Measurements from ENCODE around the gene CABP7. TPM values are rescaled to one million over a fixed set of nuclear protein-coding genes. Genes with fewer than 3 reads are reported as not detected.

Gene CABP7
- total RNA-seq, 4 donors from 2014 or later = 0.48 TPM; not detected in 3

GRCh38 chr22:29691636-29692326 is 28.0 kb upstream of the CABP7 start:
- Histone ChIP-seq H3K27me3 (no peaks in the 10 kb centered on the region), H3K27ac (no peak overlapping the region), H3K9me3 (no peaks in the 10 kb centered on the region), H3K4me1 (peaks cover 60% of the 10 kb centered on the region), H3K36me3 (peaks cover 10% of the 10 kb centered on the region), H3K4me3 (no peak overlapping the region)
- 72% methylated on average over 12 of the region's 13 CpGs for WGBS
- DNase-seq (ENCODE audit: low spot score in 2 of 2) = no peak
- TF ChIP-seq POLR2AphosphoS5 (IDR thresholded peaks at IDR 0.05) (no peak), CTCF (IDR thresholded peaks at IDR 0.05) (no peak), POLR2A (IDR thresholded peaks at IDR 0.05) (no peak), EP300 (IDR thresholded peaks at IDR 0.05) (no peak)

DNA sequence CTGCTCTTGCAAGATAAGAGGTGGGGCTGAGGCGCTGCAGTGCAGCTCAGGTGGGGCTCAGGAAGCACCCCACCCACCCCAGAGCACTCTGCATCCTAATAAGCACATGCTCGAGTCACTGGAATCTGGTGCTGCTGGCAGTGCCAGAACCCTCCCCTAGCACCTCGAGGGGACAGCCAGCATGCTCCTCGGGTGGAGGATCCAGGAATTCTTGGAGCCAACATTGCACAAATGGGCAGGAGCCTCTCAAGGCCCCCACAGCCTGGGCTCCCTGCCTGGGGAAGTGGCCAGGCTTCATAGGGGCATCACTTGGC is 27.5 kb upstream of the CABP7 start:
- Histone ChIP-seq H3K36me3 (peaks cover 13% of the 10 kb centered on the region), H3K4me1 (peaks cover 62% of the 10 kb centered on the region), H3K27ac (no peak overlapping the region), H3K9me3 (no peaks in the 10 kb centered on the region), H3K4me3 (no peak overlapping the region), H3K27me3 (no peaks in the 10 kb centered on the region)
- WGBS = 13% methylated on average over 4 of the region's 4 CpGs
- no peak for TF ChIP-seq POLR2AphosphoS5 (IDR thresholded peaks at IDR 0.05)
- no peak for TF ChIP-seq CTCF (IDR thresholded peaks at IDR 0.05)
- no peak for TF ChIP-seq EP300 (IDR thresholded peaks at IDR 0.05)
- no peak for TF ChIP-seq POLR2A (IDR thresholded peaks at IDR 0.05)
- DNase-seq (ENCODE audit: low spot score in 2 of 2) = no peak

- Histone ChIP-seq H3K27ac (no peak overlapping the region), H3K27me3 (no peaks in the 10 kb centered on the region), H3K4me1 (peaks cover 69% of the 10 kb centered on the region), H3K9me3 (no peaks in the 10 kb centered on the region), H3K4me3 (no peak overlapping the region), H3K36me3 (peaks cover 17% of the 10 kb centered on the region)
- TF ChIP-seq CTCF (IDR thresholded peaks at IDR 0.05) (no peak), POLR2AphosphoS5 (IDR thresholded peaks at IDR 0.05) (no peak), EP300 (IDR thresholded peaks at IDR 0.05) (no peak), POLR2A (IDR thresholded peaks at IDR 0.05) (no peak)
- DNase-seq (ENCODE audit: low spot score in 2 of 2) = no peak
- 34% methylated on average over 8 of the region's 8 CpGs for WGBS
These were observed 26.6 kb upstream of the CABP7 start for GRCh38 chr22:29693161-29693560.

GRCh38 chr22:29693671-29694070 is 26.1 kb upstream of the CABP7 start:
- no peaks in the 10 kb centered on the region for H3K27me3 ChIP-seq
- H3K4me3 ChIP-seq = no peak overlapping the region
- H3K27ac ChIP-seq = no peak overlapping the region
- DNase-seq (ENCODE audit: low spot score in 2 of 2) = no peak
- H3K36me3 ChIP-seq = peaks cover 21% of the 10 kb centered on the region
- H3K4me1 ChIP-seq = peaks cover 74% of the 10 kb centered on the region
- TF ChIP-seq POLR2A (IDR thresholded peaks at IDR 0.05) (no peak), EP300 (IDR thresholded peaks at IDR 0.05) (no peak), POLR2AphosphoS5 (IDR thresholded peaks at IDR 0.05) (no peak), CTCF (IDR thresholded peaks at IDR 0.05) (no peak)
- no peaks in the 10 kb centered on the region for H3K9me3 ChIP-seq
- WGBS = 43% methylated on average over 6 of the region's 9 CpGs

GRCh38 chr22:29695129-29695926 is 24.5 kb upstream of the CABP7 start:
- TF ChIP-seq EP300 (IDR thresholded peaks at IDR 0.05) (no peak), POLR2AphosphoS5 (IDR thresholded peaks at IDR 0.05) (no peak), CTCF (IDR thresholded peaks at IDR 0.05) (no peak), POLR2A (IDR thresholded peaks at IDR 0.05) (no peak)
- no peak overlapping the region for H3K27ac ChIP-seq
- H3K36me3 ChIP-seq = peaks cover 21% of the 10 kb centered on the region
- H3K27me3 ChIP-seq = peaks cover 2% of the 10 kb centered on the region
- WGBS = 33% methylated on average over 21 of the region's 33 CpGs
- no peaks in the 10 kb centered on the region for H3K9me3 ChIP-seq
- H3K4me1 ChIP-seq = peaks cover 70% of the 10 kb centered on the region
- peak in 1 of 2 donors; percentile 83 for DNase-seq (ENCODE audit: low spot score in 2 of 2)
- no peak overlapping the region for H3K4me3 ChIP-seq

Measured in suprapubic skin (tissue), 4 donors.